Measurements from ENCODE around the gene EME2. TPM values are rescaled to one million over a fixed set of nuclear protein-coding genes. Genes with fewer than 3 reads are reported as not detected.

EME2 gene
- total RNA-seq, 1 experiment from 2014 or later: 36.3 TPM

DNA sequence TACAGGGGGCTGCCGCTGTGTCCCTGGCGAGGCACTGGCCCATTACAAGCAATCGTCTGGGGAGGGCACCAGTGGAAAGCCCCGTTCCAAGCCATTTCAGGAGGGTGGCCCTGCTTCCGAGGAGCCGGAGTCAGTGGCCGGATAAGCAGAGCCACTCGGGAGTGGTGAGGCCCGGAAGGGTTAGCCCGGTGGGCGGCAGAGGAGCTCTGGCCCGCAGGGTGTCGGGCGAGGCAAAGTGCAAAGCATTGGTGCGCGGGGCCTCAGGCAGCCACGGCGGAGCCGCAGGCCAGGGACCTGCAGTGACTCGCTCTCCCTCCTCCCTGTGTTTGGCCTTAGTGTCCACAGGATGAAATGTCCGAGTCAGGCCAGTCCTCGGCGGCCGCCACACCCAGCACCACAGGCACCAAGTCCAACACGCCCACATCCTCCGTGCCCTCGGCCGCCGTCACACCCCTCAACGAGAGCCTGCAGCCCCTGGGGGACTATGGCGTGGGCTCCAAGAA, 25.9 kb upstream of the EME2 start:
- Histone ChIP-seq H3K4me2 (ENCODE audit: low read length) (no peak overlapping the region), H3K4me1 (ENCODE audit: control insufficient read depth in 1 of 2, insufficient read depth in 2 of 2, low read length in 2 of 2) (no peaks in the 10 kb centered on the region), H3K9me2 (ENCODE audit: insufficient read depth) (no peaks in the 10 kb centered on the region), H3K79me2 (ENCODE audit: insufficient read depth, low read length) (no peaks in the 10 kb centered on the region), H3K9me3 (ENCODE audit: control insufficient read depth in 1 of 2, insufficient read depth in 1 of 2, low read depth in 1 of 2, low read length in 2 of 2) (no peaks in the 10 kb centered on the region), H3K4me3 (replicated peaks in 1 of 2; ENCODE audit: low read depth in 1 of 2, low read length in 2 of 2) (no peak overlapping the region), H3K9ac (ENCODE audit: low read length) (no peak overlapping the region), H2AFZ (ENCODE audit: low read depth, low read length, poor library complexity, severe bottlenecking) (no peak overlapping the region), H3K27me3 (ENCODE audit: insufficient read depth, low read length) (no peaks in the 10 kb centered on the region), H4K20me1 (ENCODE audit: insufficient read depth) (no peaks in the 10 kb centered on the region), H3K27ac (ENCODE audit: low read depth, low read length) (no peak overlapping the region), H3K36me3 (ENCODE audit: control insufficient read depth in 1 of 2, insufficient read depth in 2 of 2, low read length in 2 of 2) (peaks cover 10 to 14% of the 10 kb centered on the region in 2 experiments; a peak in 3 of 4 replicates)
- TF ChIP-seq RAD21 (IDR thresholded peaks at IDR 0.05; ENCODE audit: low read depth) (no peak), POLR2A (IDR thresholded peaks at IDR 0.05; ENCODE audit: borderline replicate concordance, extremely low read depth, insufficient read depth, insufficient read length) (no peak), EZH2 (IDR thresholded peaks at IDR 0.05) (no peak), POLR2AphosphoS5 (IDR thresholded peaks at IDR 0.05; ENCODE audit: low read depth, low read length) (no peak), FOSL1 (IDR thresholded peaks at IDR 0.05; ENCODE audit: low read depth) (no peak), YY1 (IDR thresholded peaks at IDR 0.05; ENCODE audit: extremely low read depth, insufficient replicate concordance, low read depth, low read length) (no peak), SP1 (IDR thresholded peaks at IDR 0.05; ENCODE audit: low read depth) (no peak), JUND (IDR thresholded peaks at IDR 0.05) (no peak), ZFX (IDR thresholded peaks at IDR 0.05) (no peak)
- ATAC-seq (no peak), DNase-seq (ENCODE audit: low read depth, low spot score) (no peak)
- POLR2A ChIA-PET: no interaction called here
- RAD21 ChIA-PET (ENCODE audit: low non-redundant PET in 1 of 2, low total read pairs in 2 of 2, uncharacterized antibody in 2 of 2, unreplicated experiment in 2 of 2): no interaction called here
- intact Hi-C loops (cut with micrococcal nuclease): no loop called here
- no TSS peak for BruUV-seq (replicated peaks)
- CTCF ChIA-PET: no interaction called here

DNA sequence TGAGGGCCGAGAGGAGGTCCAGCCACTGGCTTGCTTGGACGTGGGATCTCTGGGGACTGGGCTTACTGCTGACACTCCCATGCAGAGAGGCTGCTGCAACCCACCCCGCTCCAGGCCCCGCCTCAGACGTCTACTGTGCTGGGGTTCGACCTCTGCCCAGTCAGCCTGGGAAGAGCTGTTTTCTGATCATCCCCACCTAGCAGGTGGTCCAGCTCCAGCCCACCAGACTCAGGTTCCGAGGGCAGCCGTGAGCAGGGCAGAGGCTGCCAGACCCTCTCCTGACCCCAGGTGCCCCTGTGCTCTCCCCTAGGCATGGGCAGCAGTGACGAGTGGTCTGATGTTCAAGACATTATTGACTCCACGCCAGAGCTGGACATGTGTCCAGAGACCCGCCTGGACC, 24.7 kb upstream of the EME2 start:
- ATAC-seq: no peak
- Histone ChIP-seq H3K36me3 (ENCODE audit: control insufficient read depth in 1 of 2, insufficient read depth in 2 of 2, low read length in 2 of 2) (peaks cover 10 to 16% of the 10 kb centered on the region in 2 experiments; a peak in 3 of 4 replicates), H3K9ac (ENCODE audit: low read length) (no peak overlapping the region), H3K27me3 (ENCODE audit: insufficient read depth, low read length) (no peaks in the 10 kb centered on the region), H3K4me2 (ENCODE audit: low read length) (no peak overlapping the region), H3K27ac (ENCODE audit: low read depth, low read length) (no peak overlapping the region), H3K4me3 (replicated peaks in 1 of 2; ENCODE audit: low read depth in 1 of 2, low read length in 2 of 2) (no peak overlapping the region), H2AFZ (ENCODE audit: low read depth, low read length, poor library complexity, severe bottlenecking) (no peak overlapping the region), H3K79me2 (ENCODE audit: insufficient read depth, low read length) (no peaks in the 10 kb centered on the region), H4K20me1 (ENCODE audit: insufficient read depth) (no peaks in the 10 kb centered on the region), H3K9me3 (ENCODE audit: control insufficient read depth in 1 of 2, insufficient read depth in 1 of 2, low read depth in 1 of 2, low read length in 2 of 2) (no peaks in the 10 kb centered on the region), H3K4me1 (ENCODE audit: control insufficient read depth in 1 of 2, insufficient read depth in 2 of 2, low read length in 2 of 2) (no peaks in the 10 kb centered on the region), H3K9me2 (ENCODE audit: insufficient read depth) (no peaks in the 10 kb centered on the region)
- BruUV-seq (replicated peaks): no TSS peak
- no peak for DNase-seq (ENCODE audit: low read depth, low spot score)
- POLR2A ChIA-PET: no interaction called here
- intact Hi-C loops (cut with micrococcal nuclease): no loop called here
- CTCF ChIA-PET: no interaction called here
- TF ChIP-seq, protein P1, sequence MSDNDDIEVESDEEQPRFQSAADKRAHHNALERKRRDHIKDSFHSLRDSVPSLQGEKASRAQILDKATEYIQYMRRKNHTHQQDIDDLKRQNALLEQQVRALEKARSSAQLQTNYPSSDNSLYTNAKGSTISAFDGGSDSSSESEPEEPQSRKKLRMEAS (IDR thresholded peaks at IDR 0.05): no peak
- RAD21 ChIA-PET (ENCODE audit: low non-redundant PET in 1 of 2, low total read pairs in 2 of 2, uncharacterized antibody in 2 of 2, unreplicated experiment in 2 of 2): no interaction called here
